Stimulated activated naive CD8-positive, alpha-beta T cell treated with anti-CD3 and anti-CD28 coated beads, Interleukin-15, amount 100 ng/mL, for 72 hours (primary cell): ENCODE measurements around the gene JAZF1.
"Not testable (repeated sequence)": the region's sequence is repeated elsewhere in the genome, so short reads cannot be mapped to it uniquely, and the experiment has no call there.

Experiments
- ATAC-seq: fragments of 150-1000 bp; cut with Tn5 transposase; 2 replicates; pipeline ENCODE4 v1.10.0; 2021; ENCODE audit warnings: mild to moderate bottlenecking, moderate library complexity
- DNase-seq, 2 donors: peaks; one replicate each; pipeline ENCODE4 v3.0.0; 2021 to 2022
- H3K27ac Mint-ChIP-seq, 2 donors: one replicate each; pipeline ENCODE4 v1.8.0; 2022; ENCODE audit warnings: mild to moderate bottlenecking in 2 of 2, mixed read lengths in 2 of 2, moderate library complexity in 2 of 2
- H3K27me3 Mint-ChIP-seq: one replicate; pipeline ENCODE4 v1.8.0; 2022; ENCODE audit warnings: mixed read lengths
- H3K4me1 Mint-ChIP-seq: one replicate; pipeline ENCODE4 v1.8.0; 2022; ENCODE audit warnings: mild to moderate bottlenecking, mixed read lengths
- H3K4me3 Mint-ChIP-seq, 2 donors: one replicate each; pipeline ENCODE4 v1.8.0; 2022; ENCODE audit warnings: mild to moderate bottlenecking in 2 of 2, mixed read lengths in 2 of 2, moderate library complexity in 1 of 2
- H3K9me3 Mint-ChIP-seq, 2 donors: one replicate each; pipeline ENCODE4 v1.8.0; 2022; ENCODE audit warnings: mixed read lengths in 2 of 2

Gene JAZF1

DNA sequence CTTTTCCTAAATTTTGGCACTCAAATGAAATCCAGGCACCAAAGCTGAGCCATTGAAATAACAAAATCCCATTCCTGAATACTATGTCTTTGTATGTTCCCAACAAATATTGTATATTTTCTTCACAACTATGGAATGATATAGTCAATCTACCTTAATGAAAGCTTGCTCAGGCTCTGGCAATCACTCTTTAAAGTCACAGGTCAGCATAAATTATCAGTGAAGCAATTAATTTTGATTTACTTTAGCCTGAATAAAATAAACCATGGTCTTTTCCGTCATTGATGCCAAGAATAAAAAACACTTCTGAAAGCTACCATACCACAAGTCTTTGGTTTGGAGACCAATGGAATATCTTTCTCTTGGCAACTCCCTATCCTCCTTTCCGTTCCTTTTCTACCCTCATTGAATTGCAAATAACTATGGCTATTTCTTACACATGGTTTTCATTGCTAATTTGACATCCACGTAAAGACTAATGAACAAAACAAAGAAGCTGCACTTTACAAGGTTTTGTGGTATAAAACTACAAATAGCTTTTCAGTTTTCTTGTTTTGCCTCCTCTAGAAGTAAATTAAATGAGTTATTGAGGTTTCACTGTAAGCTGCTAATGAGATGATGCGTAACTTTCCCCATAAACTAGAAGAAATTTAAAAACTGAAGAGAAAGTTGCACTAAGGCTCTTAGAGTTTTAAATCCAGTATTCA, 274.1 kb downstream of the JAZF1 start:
- Mint-ChIP-seq H3K4me1 (peaks cover 2% of the 10 kb centered on the region), H3K4me3 (no peak overlapping the region), H3K9me3 (no peaks in the 10 kb centered on the region), H3K27ac (no peak overlapping the region), H3K27me3 (no peaks in the 10 kb centered on the region)
- ATAC-seq, result no peak
- DNase-seq, result no peak

DNA sequence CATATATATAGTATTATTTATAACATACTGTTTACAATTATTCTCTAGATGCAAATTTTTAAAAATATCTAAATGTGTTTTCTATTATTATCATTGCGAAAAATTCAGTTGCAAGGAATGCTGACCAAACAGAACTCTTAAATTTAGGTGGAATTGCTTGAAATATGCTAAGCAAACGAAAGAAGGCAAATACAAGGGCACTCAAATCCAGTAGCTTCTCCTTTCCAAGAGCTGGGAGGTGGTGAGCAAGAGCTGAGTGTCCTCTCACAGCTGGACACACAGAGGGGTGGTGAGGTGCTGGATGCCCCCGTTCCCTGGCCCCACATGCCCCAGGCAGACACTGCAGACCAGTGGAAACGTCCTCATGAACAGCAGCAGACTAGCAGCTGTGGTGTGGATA, 274.6 kb downstream of the JAZF1 start:
- Mint-ChIP-seq H3K9me3 (no peaks in the 10 kb centered on the region), H3K4me1 (peaks cover 8% of the 10 kb centered on the region), H3K27me3 (no peaks in the 10 kb centered on the region), H3K27ac (no peak overlapping the region), H3K4me3 (no peak overlapping the region)
- DNase-seq (no peak), ATAC-seq (no peak)

DNA sequence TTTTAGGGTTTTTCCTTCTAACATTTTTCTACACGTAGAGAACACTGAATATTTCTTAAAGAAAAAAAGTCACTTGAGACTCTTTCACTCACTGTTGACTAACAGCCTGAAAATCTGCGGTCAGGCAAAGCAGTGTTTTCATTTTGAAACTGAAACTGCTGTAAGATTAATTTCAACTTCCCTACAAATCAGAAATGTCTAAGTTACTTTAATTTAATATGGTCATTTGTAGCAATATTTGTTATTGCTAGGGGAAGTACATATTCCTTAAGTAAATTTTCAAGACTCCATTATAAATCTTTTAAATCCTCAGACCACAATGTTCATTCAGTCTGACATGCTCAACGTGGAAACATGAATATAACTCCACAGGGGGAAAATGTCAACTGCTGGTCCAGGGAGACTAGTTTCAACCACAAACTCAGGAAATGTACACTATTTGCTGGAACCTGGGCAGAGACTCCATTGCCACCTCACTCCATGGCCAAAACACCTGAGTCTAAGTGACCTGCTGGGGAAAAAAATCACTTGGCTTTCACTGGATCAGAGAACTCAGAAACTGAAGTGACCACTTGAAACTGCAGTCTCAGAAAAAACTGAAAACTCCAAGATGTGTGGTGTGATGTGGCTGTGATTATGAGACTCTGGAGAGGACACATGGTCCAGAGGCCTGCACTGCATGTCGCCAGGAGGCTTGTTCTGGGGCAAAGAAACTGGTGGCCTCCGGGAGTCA, 279.4 kb downstream of the JAZF1 start:
- peak in 1 of 2 donors; percentile 34 for DNase-seq
- Mint-ChIP-seq H3K27me3 (no peaks in the 10 kb centered on the region), H3K4me3 (peak overlapping the region; percentile 29 to 37), H3K27ac (no peak overlapping the region), H3K4me1 (peaks cover 38% of the 10 kb centered on the region), H3K9me3 (no peaks in the 10 kb centered on the region)
- ATAC-seq, result peak; percentile 75

- DNase-seq (no peak), ATAC-seq (no peak)
- H3K4me1 Mint-ChIP-seq, result peaks cover 47% of the 10 kb centered on the region
- H3K4me3 Mint-ChIP-seq, result peak overlapping the region; percentile 46 to 48
- H3K9me3 Mint-ChIP-seq, result no peaks in the 10 kb centered on the region
- H3K27ac Mint-ChIP-seq, result no peak overlapping the region
- no peaks in the 10 kb centered on the region for H3K27me3 Mint-ChIP-seq
Observed at GRCh38 chr7:27900006-27900405, 280.6 kb downstream of the JAZF1 start.

- no peaks in the 10 kb centered on the region for H3K9me3 Mint-ChIP-seq
- H3K4me3 Mint-ChIP-seq, result peak overlapping the region; percentile 46 to 48
- peak; percentile 13 to 49 for DNase-seq
- no peaks in the 10 kb centered on the region for H3K27me3 Mint-ChIP-seq
- H3K27ac Mint-ChIP-seq, result peak overlapping the region in 1 of 2 donors; percentile 21
- peak; percentile 93 for ATAC-seq
- H3K4me1 Mint-ChIP-seq, result peaks cover 47% of the 10 kb centered on the region
Observed at GRCh38 chr7:27899601-27900000, 281.0 kb downstream of the JAZF1 start.

GRCh38 chr7:27897441-27897847, 283.2 kb downstream of the JAZF1 start:
- Mint-ChIP-seq H3K27me3 (no peaks in the 10 kb centered on the region), H3K27ac (no peak overlapping the region), H3K4me3 (no peak overlapping the region), H3K9me3 (no peaks in the 10 kb centered on the region), H3K4me1 (peaks cover 47% of the 10 kb centered on the region)
- DNase-seq (no peak), ATAC-seq (no peak)

GRCh38 chr7:27897001-27897400, 283.6 kb downstream of the JAZF1 start:
- Mint-ChIP-seq H3K9me3 (no peaks in the 10 kb centered on the region), H3K27ac (no peak overlapping the region), H3K27me3 (no peaks in the 10 kb centered on the region), H3K4me1 (peaks cover 47% of the 10 kb centered on the region), H3K4me3 (no peak overlapping the region)
- DNase-seq (no peak), ATAC-seq (no peak)

DNA sequence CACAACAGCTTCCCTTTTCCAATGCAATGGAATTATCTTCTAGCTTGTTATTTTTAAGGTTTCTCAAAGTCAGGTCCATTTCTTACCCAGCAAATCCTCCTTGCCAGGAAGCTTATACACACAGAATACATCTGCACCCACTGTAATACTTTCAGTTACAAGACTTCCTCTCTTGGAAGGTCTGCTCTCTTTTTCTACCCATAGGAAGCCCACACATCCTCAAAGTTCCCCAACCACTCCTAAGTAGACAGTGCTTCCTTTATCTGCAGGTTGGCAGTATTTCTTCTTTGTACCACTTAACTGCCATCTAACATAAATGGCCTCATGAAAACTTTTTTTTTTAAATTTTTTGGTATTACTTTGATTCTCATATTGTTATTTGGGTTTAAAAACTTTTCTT, 285.0 kb downstream of the JAZF1 start:
- Mint-ChIP-seq H3K4me3 (no peak overlapping the region), H3K4me1 (peaks cover 36% of the 10 kb centered on the region), H3K27ac (no peak overlapping the region), H3K9me3 (no peaks in the 10 kb centered on the region), H3K27me3 (no peaks in the 10 kb centered on the region)
- no peak for DNase-seq
- ATAC-seq, result no peak

DNA sequence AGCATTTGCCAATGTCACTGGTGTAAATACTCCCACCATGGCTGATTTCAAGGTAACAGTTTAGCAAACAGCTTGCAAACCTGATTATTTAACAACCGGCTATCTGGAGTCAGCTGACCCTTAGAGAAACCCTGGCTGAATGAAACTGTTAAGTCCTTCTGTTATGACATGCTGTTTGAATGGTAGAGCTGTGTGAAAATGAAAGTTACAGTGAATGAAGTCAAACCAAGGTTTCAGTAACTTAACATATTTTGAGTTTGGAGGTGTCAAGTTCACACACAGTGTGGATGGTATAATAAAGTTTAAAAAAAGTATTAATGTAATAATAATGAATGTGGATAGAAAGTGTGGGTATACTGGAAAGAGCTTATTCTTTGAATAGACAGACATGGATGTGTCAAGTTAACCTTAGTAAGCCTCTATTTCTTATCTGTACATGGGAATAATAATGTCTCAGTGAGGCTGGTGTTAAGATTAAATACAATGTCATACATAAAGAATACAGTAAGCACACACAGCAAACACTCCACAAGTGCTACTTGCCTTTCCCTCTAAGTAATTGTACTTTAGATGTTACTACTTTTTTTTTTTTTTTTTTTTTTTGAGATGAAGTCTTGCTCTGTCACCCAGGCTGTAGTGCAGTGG, 290.3 kb downstream of the JAZF1 start:
- ATAC-seq (peak; percentile 93), DNase-seq (no peak)
- Mint-ChIP-seq H3K4me1 (peaks cover 7% of the 10 kb centered on the region), H3K4me3 (no peak overlapping the region), H3K9me3 (no peaks in the 10 kb centered on the region), H3K27me3 (no peaks in the 10 kb centered on the region), H3K27ac (no peak overlapping the region)

DNA sequence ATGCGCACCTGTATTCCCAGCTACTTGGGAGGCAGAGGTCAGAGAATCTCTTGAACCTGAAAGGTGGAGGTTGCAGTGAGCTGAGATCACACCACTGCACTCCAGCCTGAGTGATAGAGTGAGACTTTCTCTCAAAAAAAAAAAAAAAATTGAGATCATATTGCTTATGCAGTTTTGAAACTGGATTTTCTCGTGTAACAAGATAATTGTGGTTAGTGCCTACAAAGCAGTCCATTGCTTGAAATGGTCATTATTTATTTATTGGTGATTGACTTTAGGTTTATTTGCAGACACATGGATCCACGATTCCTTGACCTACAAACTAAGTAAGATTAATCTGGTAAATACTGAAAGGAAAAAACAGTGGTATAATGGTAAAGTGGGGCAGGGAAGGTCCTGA, 290.8 kb downstream of the JAZF1 start:
- DNase-seq (no peak), ATAC-seq (no peak)
- Mint-ChIP-seq H3K27ac (no peak overlapping the region), H3K4me3 (no peak overlapping the region), H3K4me1 (peaks cover 7% of the 10 kb centered on the region), H3K27me3 (no peaks in the 10 kb centered on the region), H3K9me3 (no peaks in the 10 kb centered on the region)

GRCh38 chr7:27888736-27889135, 291.9 kb downstream of the JAZF1 start:
- DNase-seq, result no peak
- H3K4me3 Mint-ChIP-seq, result no peak overlapping the region
- ATAC-seq, result no peak
- H3K27me3 Mint-ChIP-seq, result no peaks in the 10 kb centered on the region
- peak overlapping the region in 1 of 2 donors; percentile 19 for H3K27ac Mint-ChIP-seq
- no peaks in the 10 kb centered on the region for H3K9me3 Mint-ChIP-seq
- peaks cover 7% of the 10 kb centered on the region for H3K4me1 Mint-ChIP-seq

- ATAC-seq, H3K27ac Mint-ChIP-seq, H3K27me3 Mint-ChIP-seq, H3K9me3 Mint-ChIP-seq, DNase-seq, H3K4me3 Mint-ChIP-seq, H3K4me1 Mint-ChIP-seq: not testable (repeated sequence)
Observed at GRCh38 chr7:27886710-27887109, 293.9 kb downstream of the JAZF1 start.

- no peaks in the 10 kb centered on the region for H3K9me3 Mint-ChIP-seq
- H3K4me3 Mint-ChIP-seq, result no peak overlapping the region
- no peak overlapping the region for H3K27ac Mint-ChIP-seq
- H3K4me1 Mint-ChIP-seq, result peaks cover 7% of the 10 kb centered on the region
- H3K27me3 Mint-ChIP-seq, result no peaks in the 10 kb centered on the region
- DNase-seq (no peak), ATAC-seq (no peak)
Observed at GRCh38 chr7:27885652-27886051, 294.9 kb downstream of the JAZF1 start.

DNA sequence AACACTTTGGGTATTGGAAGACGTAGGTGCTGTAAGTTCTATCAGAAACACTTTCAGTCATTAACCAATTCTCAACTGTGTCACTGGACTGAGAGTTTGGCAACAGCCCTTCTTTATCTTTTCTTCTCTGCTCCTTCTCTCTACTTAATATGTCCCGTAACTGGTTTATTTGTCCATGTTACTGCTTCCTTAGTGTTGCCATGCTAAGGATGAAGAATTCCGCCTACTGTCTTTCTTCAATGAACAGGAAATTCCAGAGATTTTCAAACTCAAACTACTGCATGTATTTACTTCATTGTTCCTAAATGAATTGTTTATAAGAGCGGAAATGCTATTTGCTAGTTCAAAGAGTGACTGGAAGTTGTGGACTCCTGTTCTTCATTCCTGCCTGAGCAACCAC, 296.9 kb downstream of the JAZF1 start:
- no peak for DNase-seq
- ATAC-seq, result no peak
- Mint-ChIP-seq H3K4me3 (no peak overlapping the region), H3K27ac (no peak overlapping the region), H3K9me3 (no peaks in the 10 kb centered on the region), H3K27me3 (no peaks in the 10 kb centered on the region), H3K4me1 (no peaks in the 10 kb centered on the region)

DNA sequence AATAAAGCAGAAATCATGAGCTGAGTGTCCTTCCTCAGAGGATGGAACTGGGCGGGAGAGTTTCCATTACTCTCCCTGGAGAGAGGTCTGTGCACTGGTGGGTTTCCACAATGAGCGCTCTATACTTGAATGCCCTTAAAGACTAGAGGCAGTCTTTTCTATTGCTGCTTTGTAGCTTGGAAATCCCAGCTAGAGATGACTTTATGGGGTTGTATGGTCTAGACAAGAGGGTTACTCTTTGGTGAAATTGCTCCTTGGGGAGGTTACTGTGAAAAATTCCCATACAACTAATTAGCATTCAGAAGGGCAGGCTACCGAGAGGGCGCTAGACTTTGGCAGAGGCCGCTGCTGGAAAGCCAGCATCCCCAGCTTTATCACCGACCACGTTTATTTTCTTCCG, 303.8 kb downstream of the JAZF1 start:
- H3K4me1 Mint-ChIP-seq, result no peaks in the 10 kb centered on the region
- H3K4me3 Mint-ChIP-seq, result no peak overlapping the region
- no peaks in the 10 kb centered on the region for H3K27me3 Mint-ChIP-seq
- no peak for DNase-seq
- no peaks in the 10 kb centered on the region for H3K9me3 Mint-ChIP-seq
- ATAC-seq, result no peak
- no peak overlapping the region for H3K27ac Mint-ChIP-seq

GRCh38 chr7:27875832-27876231, 304.8 kb downstream of the JAZF1 start:
- Mint-ChIP-seq H3K9me3 (no peaks in the 10 kb centered on the region), H3K4me1 (no peaks in the 10 kb centered on the region), H3K27me3 (no peaks in the 10 kb centered on the region), H3K27ac (no peak overlapping the region), H3K4me3 (no peak overlapping the region)
- ATAC-seq, result no peak
- DNase-seq, result no peak
